GM12878 (cell line): ENCODE data around the gene MACROD2. TPM values are rescaled to one million over a fixed set of nuclear protein-coding genes. Genes with fewer than 3 reads are reported as not detected.

Experiments
- ASH2L ChIP-seq: fragments of 300-600, 200-600 bp; sonication (generic); IDR thresholded peaks from 2 replicates; pipeline ENCODE4 v1.6.1; 2017; ENCODE audit warnings: low read depth, mild to moderate bottlenecking, borderline replicate concordance
- BHLHE40 ChIP-seq, 2 experiments: fragments of 450-650 bp in 1 of 2; IDR thresholded peaks; 2 replicates each; pipeline ENCODE4 v1.6.1; 2011 to 2017; ENCODE audit warnings: low read depth in 2 of 2, borderline replicate concordance in 1 of 2, improper control_type of control experiment in 1 of 2, low read length in 1 of 2, mild to moderate bottlenecking in 1 of 2
- BMI1 ChIP-seq: fragments of 450-650 bp; IDR thresholded peaks from 2 replicates; pipeline ENCODE4 v1.6.1; 2016; ENCODE audit warnings: mild to moderate bottlenecking, moderate library complexity, borderline replicate concordance
- EP300 ChIP-seq, 2 experiments: fragments of 150-350 bp in 1 of 2; IDR thresholded peaks; 2 replicates each; pipeline ENCODE4 v1.6.1; 2011 to 2012; ENCODE audit warnings: low read depth in 2 of 2, low read length in 2 of 2, borderline replicate concordance in 1 of 2, improper control_type of control experiment in 1 of 2, inconsistent platforms in 1 of 2; ENCODE audit not compliant: control insufficient read depth in 1 of 2
- EZH2 ChIP-seq: IDR thresholded peaks from 2 replicates; pipeline ENCODE4 v1.6.1; 2012; ENCODE audit warnings: low read depth, mild to moderate bottlenecking, control low read depth, inconsistent platforms, low read length, borderline replicate concordance; ENCODE audit not compliant: control insufficient read depth
- HDAC2 ChIP-seq: fragments of 200-600 bp; sonication (generic); IDR thresholded peaks from 2 replicates; pipeline ENCODE4 v1.6.1; 2017
- HDGF ChIP-seq: fragments of 450-650 bp; IDR thresholded peaks from 2 replicates; pipeline ENCODE4 v1.6.1; 2016; ENCODE audit warnings: antibody characterized with exemption
- IKZF2 ChIP-seq, 2 experiments: fragments of 450-650 bp; IDR thresholded peaks; 2 replicates each; pipeline ENCODE4 v1.6.1; 2017; ENCODE audit warnings: mild to moderate bottlenecking in 2 of 2, moderate library complexity in 2 of 2
- IRF4 ChIP-seq: IDR thresholded peaks from 2 replicates; pipeline ENCODE4 v1.6.1; 2011; ENCODE audit warnings: low read depth, low read length
- JUNB ChIP-seq: IDR thresholded peaks from 2 replicates; pipeline ENCODE4 v1.6.1; 2016; ENCODE audit warnings: antibody characterized with exemption, mild to moderate bottlenecking
- LARP7 ChIP-seq: fragments of 450-650 bp; IDR thresholded peaks from 2 replicates; pipeline ENCODE4 v1.6.1; 2017; ENCODE audit warnings: mild to moderate bottlenecking
- MEF2A ChIP-seq: IDR thresholded peaks from 2 replicates; pipeline ENCODE4 v1.6.1; 2011; ENCODE audit warnings: low read depth, mild to moderate bottlenecking, low read length, moderate library complexity; ENCODE audit not compliant: insufficient read depth
- MTA2 ChIP-seq: fragments of 450-650 bp; IDR thresholded peaks from 2 replicates; pipeline ENCODE4 v1.6.1; 2016; ENCODE audit warnings: low read depth, mild to moderate bottlenecking, moderate library complexity
- MXI1 ChIP-seq: fragments of 150-350 bp; IDR thresholded peaks from 2 replicates; pipeline ENCODE4 v1.6.1; 2011; ENCODE audit warnings: low read depth, mild to moderate bottlenecking, inconsistent platforms, low read length, improper control_type of control experiment
- NFYB ChIP-seq: IDR thresholded peaks from 2 replicates; pipeline ENCODE4 v1.6.1; 2011; ENCODE audit warnings: low read depth, mild to moderate bottlenecking, low read length, improper control_type of control experiment, moderate library complexity; ENCODE audit not compliant: insufficient read depth
- NR2C2 ChIP-seq: IDR thresholded peaks from 2 replicates; pipeline ENCODE4 v1.6.1; 2011; ENCODE audit warnings: borderline replicate concordance, low read depth; ENCODE audit not compliant: control insufficient read depth, insufficient read length
- PML ChIP-seq: IDR thresholded peaks from 2 replicates; pipeline ENCODE4 v1.6.1; 2012; ENCODE audit warnings: low read length, inconsistent platforms
- POLR2A ChIP-seq: IDR thresholded peaks from 2 replicates; pipeline ENCODE4 v1.6.1; 2011; ENCODE audit warnings: low read depth, mild to moderate bottlenecking, low read length
- POU2F2 ChIP-seq: IDR thresholded peaks from 3 replicates; pipeline ENCODE4 v1.6.1; 2011; ENCODE audit warnings: low read depth, mild to moderate bottlenecking, low read length, borderline replicate concordance
- SMC3 ChIP-seq: IDR thresholded peaks from 2 replicates; pipeline ENCODE4 v1.6.1; 2011; ENCODE audit warnings: low read length, improper control_type of control experiment, borderline replicate concordance
- SPI1 ChIP-seq: IDR thresholded peaks from 2 replicates; pipeline ENCODE4 v1.6.1; 2011; ENCODE audit warnings: low read depth, mild to moderate bottlenecking, low read length, moderate library complexity, borderline replicate concordance; ENCODE audit not compliant: insufficient read depth
- SUZ12 ChIP-seq: fragments of 200-600 bp; sonication (generic); IDR thresholded peaks from one replicate; pipeline ENCODE4 v1.6.1; 2018; ENCODE audit warnings: antibody characterized with exemption, mild to moderate bottlenecking; ENCODE audit not compliant: unreplicated experiment
- TAF1 ChIP-seq: IDR thresholded peaks from 2 replicates; pipeline ENCODE4 v1.6.1; 2011; ENCODE audit warnings: mild to moderate bottlenecking, low read depth, low read length, borderline replicate concordance
- ZNF622 ChIP-seq: fragments of 450-650 bp; IDR thresholded peaks from 2 replicates; pipeline ENCODE4 v1.6.1; 2017; ENCODE audit warnings: mild to moderate bottlenecking, inconsistent platforms
- polyA plus RNA-seq, 11 experiments: library from polyadenylated mRNA; depleted of rRNA in 4 of 11; unstranded in 6 of 11; stranded (reverse) in 5 of 11; fragments of >200 nt; fragmentation: Nextera tagmentation in 4 of 11; fragmentation: Illumina TruSeq in 1 of 11; extraction: Ambion mirVana in 4 of 11; extraction: Trizol in 1 of 11; gene quantifications; 1 replicate in 1 of 11; 2 replicates in 10 of 11; pipeline versions ENCODE4 v1.2.1 to v1.2.3, GENCODE V29; 2011 to 2016; ENCODE audit warnings: inconsistent platforms in 2 of 11, missing spikeins in 2 of 11, low read depth in 1 of 11
- total RNA-seq, 4 experiments: library from RNA; depleted of rRNA in 3 of 4; stranded (reverse); fragments of >200 nt in 3 of 4; fragmentation: Illumina TruSeq in 1 of 4; extraction: Trizol in 1 of 4; gene quantifications; 2 replicates each; pipeline versions ENCODE4 v1.2.1 to v1.2.3, GENCODE V29; 2013 to 2021
- TF ChIP-seq, protein P1 (sequence below): fragments of 450-650 bp; IDR thresholded peaks from 2 replicates; pipeline ENCODE4 v1.6.1; 2016; ENCODE audit warnings: mild to moderate bottlenecking, moderate library complexity, borderline replicate concordance
- TF ChIP-seq, protein P2 (sequence below): fragments of 450-650 bp; IDR thresholded peaks from 2 replicates; pipeline ENCODE4 v1.6.1; 2017; ENCODE audit warnings: borderline replicate concordance
- TF ChIP-seq, protein P3 (sequence below): IDR thresholded peaks from 2 replicates; pipeline ENCODE4 v1.6.1; 2012; ENCODE audit warnings: low read depth, low read length, improper control_type of control experiment

Gene MACROD2
- total and polyA plus RNA-seq, 10 of the 15 experiments (the other 5 are each of a cell fraction or from before 2014, with no cell fraction given): 1.1 to 21.5 (median 2.2) TPM

DNA sequence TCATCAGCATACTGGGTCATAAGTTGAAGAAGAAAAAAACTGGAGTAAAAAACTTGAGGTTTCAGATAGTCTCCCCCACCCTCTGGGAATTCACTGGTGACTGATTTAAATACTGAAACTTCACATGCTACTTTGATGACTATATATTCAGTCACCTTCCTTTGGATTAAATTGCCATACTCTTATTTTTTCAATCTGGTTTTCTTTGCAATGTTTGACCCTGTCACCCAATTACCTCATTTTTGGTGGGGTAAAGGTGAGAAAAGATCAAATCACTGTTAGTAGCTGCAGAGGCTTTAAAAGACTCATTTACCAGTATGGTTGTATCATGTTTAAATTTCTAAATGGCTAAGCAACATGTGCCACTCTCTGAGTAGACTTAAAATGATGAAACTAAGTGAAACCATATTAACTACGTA is 1204.8 kb downstream of the MACROD2 start (continued):
- TF ChIP-seq BHLHE40 (IDR thresholded peaks at IDR 0.05; ENCODE audit: borderline replicate concordance in 1 of 2, low read depth in 2 of 2, low read length in 1 of 2) (peak in 1 of 2 experiments; percentile 54; a peak in 2 of 4 replicates), POU2F2 (no peak), HDAC2 (no peak), HDGF (no peak), SUZ12 (no peak), MEF2A (no peak), ZNF622 (no peak), SMC3 (no peak), NR2C2 (no peak), JUNB (peak; percentile 96), EZH2 (no peak), MXI1 (no peak), MTA2 (peak; percentile 66), IRF4 (peak; percentile 74; the same call in 1 of the 2 replicates), POLR2A (no peak), ASH2L (no peak), IKZF2 (IDR thresholded peaks at IDR 0.05) (peak; percentile 55 to 59; a peak in 3 of 4 replicates), NFYB (no peak), PML (no peak; the same call in 1 of the 2 replicates), TAF1 (no peak), EP300 (IDR thresholded peaks at IDR 0.05; ENCODE audit: borderline replicate concordance in 1 of 2, control insufficient read depth in 1 of 2, low read depth in 2 of 2, low read length in 2 of 2) (0 out of 4 replicates have a peak, but pooled peaks of 1 of the 2 experiments have one; percentile 27), LARP7 (no peak), SPI1 (no peak), BMI1 (no peak)
- TF ChIP-seq, protein P1, sequence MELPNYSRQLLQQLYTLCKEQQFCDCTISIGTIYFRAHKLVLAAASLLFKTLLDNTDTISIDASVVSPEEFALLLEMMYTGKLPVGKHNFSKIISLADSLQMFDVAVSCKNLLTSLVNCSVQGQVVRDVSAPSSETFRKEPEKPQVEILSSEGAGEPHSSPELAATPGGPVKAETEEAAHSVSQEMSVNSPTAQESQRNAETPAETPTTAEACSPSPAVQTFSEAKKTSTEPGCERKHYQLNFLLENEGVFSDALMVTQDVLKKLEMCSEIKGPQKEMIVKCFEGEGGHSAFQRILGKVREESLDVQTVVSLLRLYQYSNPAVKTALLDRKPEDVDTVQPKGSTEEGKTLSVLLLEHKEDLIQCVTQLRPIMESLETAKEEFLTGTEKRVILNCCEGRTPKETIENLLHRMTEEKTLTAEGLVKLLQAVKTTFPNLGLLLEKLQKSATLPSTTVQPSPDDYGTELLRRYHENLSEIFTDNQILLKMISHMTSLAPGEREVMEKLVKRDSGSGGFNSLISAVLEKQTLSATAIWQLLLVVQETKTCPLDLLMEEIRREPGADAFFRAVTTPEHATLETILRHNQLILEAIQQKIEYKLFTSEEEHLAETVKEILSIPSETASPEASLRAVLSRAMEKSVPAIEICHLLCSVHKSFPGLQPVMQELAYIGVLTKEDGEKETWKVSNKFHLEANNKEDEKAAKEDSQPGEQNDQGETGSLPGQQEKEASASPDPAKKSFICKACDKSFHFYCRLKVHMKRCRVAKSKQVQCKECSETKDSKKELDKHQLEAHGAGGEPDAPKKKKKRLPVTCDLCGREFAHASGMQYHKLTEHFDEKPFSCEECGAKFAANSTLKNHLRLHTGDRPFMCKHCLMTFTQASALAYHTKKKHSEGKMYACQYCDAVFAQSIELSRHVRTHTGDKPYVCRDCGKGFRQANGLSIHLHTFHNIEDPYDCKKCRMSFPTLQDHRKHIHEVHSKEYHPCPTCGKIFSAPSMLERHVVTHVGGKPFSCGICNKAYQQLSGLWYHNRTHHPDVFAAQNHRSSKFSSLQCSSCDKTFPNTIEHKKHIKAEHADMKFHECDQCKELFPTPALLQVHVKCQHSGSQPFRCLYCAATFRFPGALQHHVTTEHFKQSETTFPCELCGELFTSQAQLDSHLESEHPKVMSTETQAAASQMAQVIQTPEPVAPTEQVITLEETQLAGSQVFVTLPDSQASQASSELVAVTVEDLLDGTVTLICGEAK: no peak
- TF ChIP-seq, protein P2, sequence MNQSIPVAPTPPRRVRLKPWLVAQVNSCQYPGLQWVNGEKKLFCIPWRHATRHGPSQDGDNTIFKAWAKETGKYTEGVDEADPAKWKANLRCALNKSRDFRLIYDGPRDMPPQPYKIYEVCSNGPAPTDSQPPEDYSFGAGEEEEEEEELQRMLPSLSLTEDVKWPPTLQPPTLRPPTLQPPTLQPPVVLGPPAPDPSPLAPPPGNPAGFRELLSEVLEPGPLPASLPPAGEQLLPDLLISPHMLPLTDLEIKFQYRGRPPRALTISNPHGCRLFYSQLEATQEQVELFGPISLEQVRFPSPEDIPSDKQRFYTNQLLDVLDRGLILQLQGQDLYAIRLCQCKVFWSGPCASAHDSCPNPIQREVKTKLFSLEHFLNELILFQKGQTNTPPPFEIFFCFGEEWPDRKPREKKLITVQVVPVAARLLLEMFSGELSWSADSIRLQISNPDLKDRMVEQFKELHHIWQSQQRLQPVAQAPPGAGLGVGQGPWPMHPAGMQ: no peak
- TF ChIP-seq, protein P3, sequence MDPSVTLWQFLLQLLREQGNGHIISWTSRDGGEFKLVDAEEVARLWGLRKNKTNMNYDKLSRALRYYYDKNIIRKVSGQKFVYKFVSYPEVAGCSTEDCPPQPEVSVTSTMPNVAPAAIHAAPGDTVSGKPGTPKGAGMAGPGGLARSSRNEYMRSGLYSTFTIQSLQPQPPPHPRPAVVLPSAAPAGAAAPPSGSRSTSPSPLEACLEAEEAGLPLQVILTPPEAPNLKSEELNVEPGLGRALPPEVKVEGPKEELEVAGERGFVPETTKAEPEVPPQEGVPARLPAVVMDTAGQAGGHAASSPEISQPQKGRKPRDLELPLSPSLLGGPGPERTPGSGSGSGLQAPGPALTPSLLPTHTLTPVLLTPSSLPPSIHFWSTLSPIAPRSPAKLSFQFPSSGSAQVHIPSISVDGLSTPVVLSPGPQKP: no peak
